Measurements from ENCODE around the gene LEP. TPM values are rescaled to one million over a fixed set of nuclear protein-coding genes. Genes with fewer than 3 reads are reported as not detected.

The LEP gene
- total and polyA plus RNA-seq, 2 experiments from 2014 or later, result 0.11 to 0.22 TPM

GRCh38 chr7:128307061-128307460 lies 66.0 kb downstream of the LEP start:
- in situ Hi-C loops (cut with MboI), result no loop called here
- H3K36me3 ChIP-seq (ENCODE audit: low read depth), result peaks cover 22% of the 10 kb centered on the region

More at GRCh38 chr7:128307061-128307460, 66.0 kb downstream of the LEP start:
- DNase-seq, result no peak
- no peaks in the 10 kb centered on the region for H3K4me1 ChIP-seq (ENCODE audit: insufficient read depth)
- no peak overlapping the region for H3K9ac ChIP-seq
- H3K27ac ChIP-seq, result no peak overlapping the region
- H3K4me3 ChIP-seq, result no peak overlapping the region
- no peaks in the 10 kb centered on the region for H4K20me1 ChIP-seq (ENCODE audit: insufficient read depth)
- H3K9me3 ChIP-seq (ENCODE audit: low read depth), result no peaks in the 10 kb centered on the region
- no peaks in the 10 kb centered on the region for H3K27me3 ChIP-seq (replicated peaks; ENCODE audit: insufficient read depth)
- H3K9me2 ChIP-seq (ENCODE audit: insufficient read depth), result no peaks in the 10 kb centered on the region
- TF ChIP-seq EZH2phosphoT487 (IDR thresholded peaks at IDR 0.05; ENCODE audit: insufficient read depth, low read depth) (no peak), EZH2 (IDR thresholded peaks at IDR 0.05; ENCODE audit: insufficient read depth, poor library complexity, severe bottlenecking) (no peak)
- no peaks in the 10 kb centered on the region for H3F3A ChIP-seq (ENCODE audit: insufficient read depth)
- no peak overlapping the region for H3K4me2 ChIP-seq (ENCODE audit: unreplicated experiment)
- H3K79me2 ChIP-seq (ENCODE audit: insufficient read depth), result no peaks in the 10 kb centered on the region
- 91 to 94% methylated on average over 2 of the region's 2 CpGs for WGBS, 2 experiments (ENCODE audit: low coverage in 1 of 2, low lambda C conversion rate in 2 of 2, missing lambda C conversion rate in 2 of 2)
- no peak overlapping the region for H2AFZ ChIP-seq

Small RNA genes within 50 kb of the gene (microRNA-seq; reads per million reads assigned to microRNA genes)
- 19.9 reads per million, percentile 28 among the genes with 10 or more reads in this experiment for gene MIR129-1 (ENCODE audit: borderline number of aligned reads)

Small RNA genes within 50 kb of the gene (small RNA-seq; reads per million reads assigned to genes)
- not detected for gene MIR129-1 (ENCODE audit: low read depth, low replicate concordance)

Other genes starting within 250 kb of the LEP start
- gene LRRC4, start 209.8 kb upstream of the LEP start, total RNA-seq (2014; rRNA removed; shearing (Covaris generic)), result 0.32 and 0.51 TPM in 2 replicates
- 0.13 TPM in 1 of 2 replicates, not detected in the other for gene LRRC4, start 209.8 kb upstream of the LEP start, polyA plus RNA-seq (2016; fragmentation: Nextera tagmentation; extraction: Ambion mirVana)
- 11.3 and 18.9 TPM in 2 replicates for gene RBM28, start 102.6 kb downstream of the LEP start, total RNA-seq (2014; rRNA removed; shearing (Covaris generic))
- 25.7 and 29.1 TPM in 2 replicates for gene RBM28, start 102.6 kb downstream of the LEP start, polyA plus RNA-seq (2016; fragmentation: Nextera tagmentation; extraction: Ambion mirVana)
- gene PRRT4, start 120.4 kb downstream of the LEP start, total RNA-seq (2014; rRNA removed; shearing (Covaris generic)), result not detected in 2 replicates
- gene PRRT4, start 120.4 kb downstream of the LEP start, polyA plus RNA-seq (2016; fragmentation: Nextera tagmentation; extraction: Ambion mirVana), result not detected in 2 replicates
- gene IMPDH1, start 168.7 kb downstream of the LEP start, total RNA-seq (2014; rRNA removed; shearing (Covaris generic)), result 97.3 and 104 TPM in 2 replicates
- gene IMPDH1, start 168.7 kb downstream of the LEP start, polyA plus RNA-seq (2016; fragmentation: Nextera tagmentation; extraction: Ambion mirVana), result 89.9 and 93.6 TPM in 2 replicates
- gene HILPDA, start 214.6 kb downstream of the LEP start, total RNA-seq (2014; rRNA removed; shearing (Covaris generic)), result 10.2 and 18.5 TPM in 2 replicates
- gene HILPDA, start 214.6 kb downstream of the LEP start, polyA plus RNA-seq (2016; fragmentation: Nextera tagmentation; extraction: Ambion mirVana), result 26.6 and 27.6 TPM in 2 replicates
- 36.5 and 42.5 TPM in 2 replicates for gene METTL2B, start 235.5 kb downstream of the LEP start, total RNA-seq (2014; rRNA removed; shearing (Covaris generic))
- gene METTL2B, start 235.5 kb downstream of the LEP start, polyA plus RNA-seq (2016; fragmentation: Nextera tagmentation; extraction: Ambion mirVana), result 19.2 and 19.9 TPM in 2 replicates